DMS53 treated with DMSO at 0.1 percent for 48 hours (cell line): ENCODE measurements around the gene MYH1.
"Not testable (repeated sequence)": the region's sequence is repeated elsewhere in the genome, so short reads cannot be mapped to it uniquely, and the experiment has no call there.

Experiments used
- DNase-seq: peaks from one replicate; lab custom pipeline; 2025; ENCODE audit not compliant: unreplicated experiment; lab: John Stamatoyannopoulos, UW

Gene MYH1

GRCh38 chr17:10518271-10519037 is at the start of gene MYH1:
MYH1 (minus strand) TSS chr17:10518542; CDS start chr17:10516642, 1,900 bp downstream.
- no peak for DNase-seq

- no peak for DNase-seq
These were observed 45.8 kb upstream of the MYH1 start for GRCh38 chr17:10563991-10564660.

- DNase-seq = no peak
These were observed 39.7 kb upstream of the MYH1 start for GRCh38 chr17:10558049-10558448.

DNA sequence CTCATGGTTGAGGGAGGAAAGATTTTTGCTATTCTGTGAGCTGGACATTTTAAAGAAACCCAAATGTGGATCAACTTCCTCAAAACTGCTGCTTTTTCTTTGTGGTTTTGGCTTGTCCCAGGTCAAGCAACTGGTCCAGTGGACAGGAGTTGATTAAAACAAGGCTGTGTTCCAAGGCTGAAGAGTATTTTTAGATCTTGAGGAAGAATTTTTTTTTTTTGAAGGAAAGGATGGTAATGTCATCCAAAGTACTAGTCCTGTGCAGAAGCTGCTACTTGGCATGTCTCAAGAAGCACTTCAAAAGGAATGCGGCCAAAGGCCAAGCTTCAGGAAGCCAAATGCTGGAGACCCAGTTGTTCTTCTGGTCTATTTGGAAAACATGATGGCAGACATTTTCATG is 39.1 kb upstream of the MYH1 start:
- DNase-seq = no peak

DNA sequence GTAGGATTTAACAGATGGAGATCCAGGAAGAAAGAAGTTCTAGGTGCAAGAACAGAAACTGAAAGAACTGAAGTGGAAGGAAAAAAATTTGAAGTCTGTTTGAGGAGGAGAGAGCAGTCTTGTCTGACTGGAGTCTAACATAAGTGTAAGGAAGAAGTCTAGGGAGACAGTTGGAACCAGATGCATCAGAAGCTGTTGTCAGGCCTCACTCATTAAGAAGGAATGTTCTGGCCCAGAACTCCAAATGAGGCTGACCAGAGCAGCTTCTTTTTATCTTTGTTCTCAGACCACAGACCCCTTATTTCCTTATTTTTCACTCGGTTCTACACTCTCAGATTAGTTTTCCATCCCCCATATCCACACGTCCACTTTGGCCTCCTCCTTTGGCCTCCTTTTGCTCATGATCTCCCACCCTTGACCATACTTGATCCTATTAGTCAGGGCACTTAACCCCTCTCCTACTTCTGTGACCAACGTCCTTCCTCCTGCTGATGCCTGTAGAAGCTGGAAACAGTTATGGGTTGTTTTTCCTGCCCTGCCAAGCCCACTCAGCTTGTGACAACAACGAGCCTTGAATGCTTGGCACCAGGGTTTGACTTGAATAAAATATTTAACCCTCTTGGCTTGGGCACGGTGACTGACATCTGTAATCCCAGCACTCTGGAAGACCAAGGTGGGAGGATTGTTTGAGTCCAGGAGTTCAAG is 38.1 kb upstream of the MYH1 start:
- DNase-seq = no peak

DNA sequence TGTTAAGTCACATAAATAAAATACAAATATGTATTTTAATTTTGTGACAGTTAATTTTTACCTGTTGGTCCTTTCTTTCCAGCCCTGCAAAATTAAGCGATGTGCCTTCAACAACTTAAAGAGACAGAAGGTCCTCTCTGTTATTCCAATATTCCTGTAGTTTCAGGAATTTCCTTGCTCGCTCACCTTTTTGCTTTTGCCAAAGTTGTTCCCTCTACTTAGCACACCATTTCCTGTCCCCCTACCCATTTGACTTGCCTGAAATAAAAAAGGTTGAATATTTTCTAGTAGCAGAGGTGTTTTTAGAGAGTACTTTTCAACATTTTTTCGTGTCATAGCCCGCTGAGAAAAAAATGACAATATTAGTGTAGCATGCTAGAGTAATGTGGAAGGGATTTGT is 31.7 kb upstream of the MYH1 start:
- no peak for DNase-seq

DNA sequence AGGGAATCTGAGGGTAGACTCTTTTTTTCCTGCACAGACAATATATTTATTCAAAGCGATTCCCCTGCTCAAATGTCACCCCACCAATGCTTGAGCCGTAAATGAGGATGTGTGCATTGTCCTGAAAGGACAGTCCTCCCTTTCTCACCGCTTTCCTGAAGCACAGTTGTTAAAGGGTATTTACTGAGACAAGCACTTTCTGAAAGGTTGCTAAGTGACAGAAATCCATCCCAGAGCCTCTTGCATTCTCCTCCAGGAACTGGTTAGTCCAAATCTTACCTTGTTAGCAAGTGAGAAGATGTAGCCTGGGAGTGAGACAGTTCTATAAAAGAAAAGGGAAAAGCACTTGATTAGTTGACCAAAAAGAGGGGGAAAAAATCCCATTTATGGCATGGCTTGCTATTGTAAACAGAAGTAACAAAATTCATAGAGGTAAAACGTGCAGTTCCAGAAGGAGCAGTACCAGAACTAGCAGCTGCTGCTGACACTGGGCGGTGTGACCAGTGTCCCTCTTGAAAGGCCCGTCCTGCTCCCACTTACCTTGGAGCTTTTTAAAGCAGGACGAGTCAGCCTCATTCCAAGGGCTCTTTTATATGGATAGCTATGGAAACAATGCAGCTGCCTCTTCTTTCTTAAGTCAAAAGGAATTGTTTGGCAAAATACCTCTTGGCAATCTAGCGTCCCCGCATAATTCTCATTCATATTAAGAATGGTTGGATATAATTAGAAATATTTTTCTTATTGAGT is 30.9 kb upstream of the MYH1 start, which contains the start of gene MYH2:
Gene MYH2 (minus strand): TSS at position 563 of the 747 bp plus-strand sequence. CDS start 1,738 bp downstream, outside the sequence.
- DNase-seq = no peak

DNA sequence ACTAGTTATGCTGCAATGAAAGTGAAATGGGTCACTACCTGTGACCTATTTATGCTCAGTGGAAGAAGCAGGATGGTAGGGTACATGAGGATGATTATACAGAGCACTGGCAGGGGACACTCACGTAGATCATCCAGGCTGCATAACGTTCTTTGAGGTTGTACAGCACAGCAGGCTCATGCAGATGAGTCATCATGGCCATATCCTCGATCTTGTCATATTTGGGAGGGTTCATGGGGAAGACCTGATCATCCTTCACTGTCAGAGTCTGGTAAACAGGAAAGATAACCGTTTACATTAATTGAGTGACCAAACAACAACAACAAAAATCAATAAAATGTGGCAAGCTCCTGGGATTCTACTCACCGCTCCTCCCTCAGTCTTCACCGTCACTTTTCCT is 29.0 kb upstream of the MYH1 start:
- DNase-seq = no peak

DNA sequence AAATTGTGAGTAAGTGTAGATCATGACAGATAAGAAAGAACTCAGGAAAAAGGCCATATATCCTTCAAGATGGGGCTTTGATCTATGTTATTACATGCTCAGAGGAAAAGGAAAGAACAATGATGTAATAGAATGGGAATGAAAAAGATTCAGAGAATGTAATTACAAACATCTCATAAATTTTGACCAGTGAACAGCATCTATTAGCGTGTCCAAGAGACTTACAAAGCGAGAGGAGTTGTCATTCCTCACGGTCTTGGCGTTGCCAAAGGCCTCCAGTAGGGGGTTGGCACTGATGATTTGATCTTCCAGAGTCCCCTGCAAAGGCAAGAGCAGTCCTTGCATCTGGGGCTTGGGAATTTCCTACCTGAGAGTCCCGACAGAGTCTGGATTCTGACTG is 25.1 kb upstream of the MYH1 start:
- DNase-seq = not testable (repeated sequence)

GRCh38 chr17:10541179-10541578 is 22.8 kb upstream of the MYH1 start:
- not testable (repeated sequence) for DNase-seq

DNA sequence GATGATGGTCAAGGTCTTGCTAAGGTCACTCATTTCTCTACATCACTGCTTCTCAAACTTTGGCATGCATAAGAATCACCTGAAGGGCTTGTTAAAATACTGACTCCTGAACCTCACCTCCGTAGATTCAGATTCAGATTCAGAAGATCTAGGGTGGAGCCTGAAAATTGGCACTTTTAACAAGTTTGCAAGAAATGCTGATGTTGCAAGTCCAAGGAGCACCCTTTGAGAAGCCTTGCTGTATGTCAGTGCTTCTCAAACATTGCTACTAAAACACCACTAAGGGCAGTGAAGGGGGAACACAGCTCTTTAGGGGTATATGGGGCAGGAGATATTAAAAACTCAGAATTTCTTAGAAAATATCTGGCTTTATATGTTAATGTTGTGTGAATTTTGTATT is 13.7 kb upstream of the MYH1 start:
- DNase-seq = no peak

GRCh38 chr17:10527419-10527818 is 9.1 kb upstream of the MYH1 start:
- no peak for DNase-seq

GRCh38 chr17:10526517-10526916 is 8.2 kb upstream of the MYH1 start:
- no peak for DNase-seq

DNA sequence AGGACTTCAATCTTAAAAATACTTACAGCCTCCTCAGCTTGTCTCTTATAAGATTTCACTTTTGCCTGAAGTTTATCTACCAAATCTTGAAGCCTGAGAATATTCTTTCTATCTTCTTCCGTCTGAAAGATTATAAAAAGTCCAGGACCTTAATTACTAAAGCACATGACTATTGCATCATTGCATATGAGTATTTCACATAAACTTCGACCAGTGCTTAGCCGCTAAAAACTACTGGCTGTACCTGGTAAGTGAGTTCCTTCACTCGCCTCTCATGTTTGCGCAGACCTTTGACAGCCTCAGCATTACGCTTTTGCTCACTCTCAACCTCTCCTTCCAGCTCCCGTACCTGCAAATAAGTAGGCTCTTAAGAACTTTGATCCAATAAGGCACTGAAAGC is 4.7 kb upstream of the MYH1 start:
- no peak for DNase-seq

DNA sequence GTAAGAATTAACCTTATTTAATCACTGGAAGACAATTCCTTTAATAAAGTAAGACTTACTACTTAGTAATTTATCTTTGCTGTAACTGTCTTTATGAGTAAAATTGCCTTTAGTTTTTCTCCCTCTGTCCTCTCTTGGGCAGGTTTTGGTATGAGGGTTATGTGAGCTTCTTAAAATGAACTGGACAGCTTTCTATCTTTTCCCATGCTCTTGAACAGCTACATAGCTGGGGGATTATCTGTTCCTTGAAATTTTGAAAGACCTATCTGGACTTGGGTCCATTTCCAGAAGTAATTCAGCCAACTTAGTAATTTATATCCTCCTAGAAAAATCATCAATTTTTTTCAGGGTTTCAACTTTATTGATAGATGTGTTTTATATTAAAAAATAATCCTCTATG is 3.6 kb upstream of the MYH1 start:
- no peak for DNase-seq

- DNase-seq = no peak
These were observed 1.7 kb downstream of the MYH1 start for GRCh38 chr17:10516638-10517037.

DNA sequence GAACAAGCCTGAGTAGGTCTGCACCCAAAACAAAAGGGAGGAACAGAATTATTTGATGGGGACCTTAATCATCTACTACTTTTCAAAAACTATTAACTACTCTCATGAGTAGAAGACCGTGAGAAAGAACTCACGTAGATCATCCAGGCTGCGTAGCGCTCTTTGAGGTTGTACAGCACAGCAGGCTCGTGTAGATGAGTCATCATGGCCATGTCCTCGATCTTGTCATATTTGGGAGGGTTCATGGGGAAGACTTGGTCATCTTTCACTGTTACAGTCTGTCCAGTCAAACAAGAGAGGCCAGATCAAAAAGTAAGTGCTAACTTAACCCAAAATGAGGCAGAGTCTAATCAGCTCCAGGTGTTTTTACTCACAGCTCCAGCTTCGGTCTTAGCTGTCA is 2.3 kb downstream of the MYH1 start:
- DNase-seq = no peak

GRCh38 chr17:10513299-10514067 is 4.9 kb downstream of the MYH1 start:
- no peak for DNase-seq

DNA sequence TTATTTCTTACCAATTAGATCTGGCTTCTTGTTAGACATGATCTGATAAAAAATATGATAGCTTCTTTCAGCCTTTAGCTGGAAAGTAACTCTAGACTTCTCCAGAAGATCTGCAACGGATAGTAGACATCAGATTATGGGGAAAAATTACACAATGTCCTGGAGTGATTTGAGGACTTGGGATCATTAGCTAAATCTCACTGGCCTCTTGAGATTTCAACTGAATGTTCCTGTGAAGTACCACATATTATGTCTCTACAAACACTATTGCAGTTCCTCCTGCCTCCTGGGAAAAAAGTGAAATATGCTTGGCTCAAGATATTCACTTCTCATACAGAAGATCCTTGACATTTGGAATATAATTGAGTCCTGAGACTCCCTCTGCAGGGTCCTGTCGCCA is 5.5 kb downstream of the MYH1 start:
- no peak for DNase-seq

- no peak for DNase-seq
These were observed 18.4 kb downstream of the MYH1 start for GRCh38 chr17:10499950-10500349.
